ENCODE results near the gene TOX2.

GRCh38 chr20:44024820-44025580, 110.3 kb downstream of the TOX2 start:
- TF ChIP-seq EZH2 (IDR thresholded peaks at IDR 0.05; ENCODE audit: low read length, unreplicated experiment) (no peak), CTCF (conservative IDR thresholded peaks at IDR 0.05; ENCODE audit: low read depth, low read length) (no peak)

Measured in PC-3 (cell line).